T-helper 1 cell treated with Interleukin-12 subunit alpha and Interleukin-12 subunit beta and Interleukin-4 antibody, amounts not matched to agents 30 ng/mL and 1 ng/mL, for 36 hours (primary cell): ENCODE measurements around the gene TIFAB. TPM values are rescaled to one million over a fixed set of nuclear protein-coding genes. Genes with fewer than 3 reads are reported as not detected.

Experiments
- intact Hi-C: fragments of 100-400 bp; cut with micrococcal nuclease; formaldehyde crosslinking; loops from one replicate; pipeline ENCODE4 v1.15.1; 2024
- total RNA-seq: library from RNA; stranded (reverse); gene quantifications from 2 replicates; pipeline ENCODE4 v1.2.3, GENCODE V29; 2022

TIFAB gene
- total RNA-seq, 1 donor from 2014 or later: not detected

DNA sequence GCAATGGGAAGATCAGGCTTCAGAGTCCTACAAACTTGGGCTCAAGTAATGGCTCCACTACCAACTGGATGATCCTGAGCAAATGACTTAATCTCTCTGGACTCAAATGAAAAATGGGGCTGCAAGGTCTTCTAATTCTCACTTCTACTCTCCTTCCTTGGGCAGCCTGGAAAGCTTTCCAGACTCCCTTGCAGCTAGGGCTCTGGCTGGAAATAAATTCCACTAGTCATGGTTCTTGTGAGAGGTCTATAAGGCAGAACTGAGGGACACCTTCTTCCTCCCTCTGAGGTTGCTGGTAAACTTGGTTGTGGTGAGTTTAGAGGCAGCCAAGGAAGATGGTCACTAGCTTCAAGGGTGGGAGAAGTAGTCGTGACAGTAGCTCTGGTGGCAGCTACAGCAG, 23.6 kb downstream of the TIFAB start:
- intact Hi-C loops: loop anchor here (5.0 kb wide), 1 partner anchor 236 kb away; no protein-coding TSS in a partner anchor

DNA sequence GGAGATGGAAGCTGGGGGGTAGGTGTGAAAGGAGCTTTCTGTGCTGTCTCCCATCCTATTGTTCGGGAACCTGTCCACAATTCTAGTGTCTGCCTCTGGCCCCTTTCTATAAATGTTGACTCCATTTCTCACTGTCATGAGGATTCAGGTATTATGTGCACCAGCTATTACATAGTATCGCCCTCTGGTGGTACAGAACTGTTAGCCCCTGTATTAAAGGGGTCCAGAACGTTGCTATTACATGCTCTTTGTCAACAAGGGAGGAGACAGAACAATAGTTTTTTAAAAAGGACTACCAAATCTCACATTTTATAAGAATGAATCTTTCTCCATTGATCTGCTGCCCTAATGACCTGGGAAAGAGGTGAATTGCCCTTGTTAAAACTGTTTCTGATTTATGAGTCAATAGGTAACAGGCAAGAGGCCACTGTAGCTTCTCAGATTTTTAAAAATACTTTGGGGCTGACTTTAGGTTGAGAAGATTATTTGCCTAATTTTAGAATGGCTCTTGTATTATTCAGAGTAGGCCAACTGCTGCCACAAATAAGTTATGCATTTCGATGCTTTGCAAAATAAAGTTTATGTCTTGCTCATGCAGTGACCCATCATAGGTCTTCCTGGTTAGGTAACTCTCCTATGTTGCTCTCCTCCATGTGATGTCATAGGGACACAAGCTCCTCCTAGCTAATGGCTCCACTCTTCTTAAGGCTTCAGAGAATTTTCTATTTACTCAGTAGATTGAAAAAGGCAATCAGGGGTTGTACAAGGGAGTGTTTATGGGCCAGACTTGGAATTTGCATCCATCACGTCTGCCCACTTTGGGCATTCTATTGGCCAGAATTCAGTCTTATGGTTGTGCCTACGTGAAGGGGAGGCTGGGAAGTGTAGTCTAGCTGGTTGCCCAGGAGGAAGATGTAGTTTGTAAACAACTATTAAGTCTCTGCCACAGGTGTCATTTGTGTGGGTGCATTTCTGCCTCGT, 25.8 kb downstream of the TIFAB start:
- intact Hi-C loops: loop anchor here (1.0 to 5.0 kb wide), 4 partner anchors 27 to 234 kb away; partner anchors contain the start of gene MACROH2A1

DNA sequence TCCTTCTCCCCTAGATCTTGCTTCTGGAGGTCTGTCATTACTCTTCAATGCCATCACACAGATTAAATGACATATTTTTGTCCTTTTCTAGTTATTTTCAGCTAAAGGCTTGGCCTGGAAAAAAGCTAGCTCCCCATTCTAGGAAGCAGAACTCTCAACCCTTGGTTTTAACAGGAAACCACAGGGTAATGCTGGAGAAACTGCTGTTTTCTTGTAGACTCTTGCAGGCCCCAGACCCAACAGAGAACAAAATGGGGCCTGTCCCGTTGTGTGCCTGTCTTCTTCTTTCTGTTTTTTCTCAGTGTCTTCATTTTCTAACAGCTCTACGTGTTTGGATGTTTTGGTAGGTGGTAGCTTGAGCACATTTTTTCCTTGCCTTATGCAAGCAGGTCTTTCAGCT, 26.5 kb downstream of the TIFAB start:
- intact Hi-C loops: loop anchor here (1.0 to 5.0 kb wide), 4 partner anchors 26 to 233 kb away; partner anchors contain the start of gene MACROH2A1

DNA sequence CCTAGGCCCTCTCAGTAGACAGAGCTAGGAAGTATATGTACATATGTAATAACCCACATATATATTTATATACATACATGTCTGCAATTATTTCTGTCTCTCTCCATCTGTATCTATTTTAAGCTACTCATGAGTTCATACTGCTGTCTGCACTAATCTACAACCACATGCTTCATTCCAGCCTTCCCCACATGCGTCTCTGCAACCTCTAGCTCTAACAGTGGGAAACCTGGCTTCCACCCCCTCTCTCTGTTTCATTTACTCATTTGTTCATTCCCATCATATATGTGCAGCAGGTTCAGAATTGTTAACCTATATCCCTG, 28.3 kb downstream of the TIFAB start:
- intact Hi-C loops: no loop called here

DNA sequence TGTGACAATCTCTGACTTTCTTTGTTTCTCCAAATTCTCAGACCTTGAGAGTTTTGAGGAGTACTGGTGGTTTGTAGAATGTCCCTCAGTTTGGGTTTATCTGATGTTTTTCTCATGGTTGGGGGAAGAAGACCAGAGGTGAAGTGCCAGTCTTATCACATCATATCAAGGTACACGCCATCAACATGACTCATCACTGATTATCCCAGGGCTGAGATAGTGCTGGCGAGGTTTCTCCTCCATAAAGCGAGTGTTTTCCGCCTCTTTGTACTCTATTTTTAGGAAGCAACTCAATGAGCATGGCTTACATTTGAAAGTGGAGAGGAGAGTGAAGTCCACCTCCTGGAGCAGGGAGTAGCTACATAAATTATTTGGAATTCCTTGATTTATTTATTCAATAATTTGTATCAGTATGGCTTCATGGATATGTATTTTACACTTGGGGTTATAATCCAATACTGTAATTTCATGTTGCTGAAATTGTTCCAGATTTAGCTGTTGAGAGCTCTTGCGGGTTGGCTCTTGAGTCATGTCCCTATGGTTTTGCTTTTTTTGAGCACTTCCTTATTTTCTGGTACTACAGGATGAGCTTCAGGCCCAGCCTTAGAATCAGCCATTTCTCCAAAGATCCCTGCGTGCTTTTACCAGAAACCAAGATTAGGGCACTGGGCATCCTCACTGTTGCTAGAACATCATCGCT, 28.9 kb downstream of the TIFAB start:
- intact Hi-C loops: no loop called here

DNA sequence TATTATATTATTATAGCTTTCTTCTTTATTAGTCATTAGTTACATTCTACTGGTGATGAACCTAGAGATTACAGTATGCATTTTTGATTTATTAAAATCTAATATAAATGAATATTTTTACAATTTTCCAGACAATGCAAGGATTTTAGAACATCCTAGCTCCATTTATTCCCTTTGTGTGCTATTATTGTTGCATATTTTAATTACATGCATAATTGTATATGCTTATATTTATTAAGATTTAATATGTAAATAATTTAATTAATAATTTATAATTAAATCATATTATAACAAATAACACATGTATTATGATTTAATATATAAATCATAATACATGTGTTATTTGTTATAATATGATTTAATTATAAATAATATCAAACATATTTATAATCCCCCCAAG, 29.7 kb downstream of the TIFAB start:
- intact Hi-C loops: no loop called here

DNA sequence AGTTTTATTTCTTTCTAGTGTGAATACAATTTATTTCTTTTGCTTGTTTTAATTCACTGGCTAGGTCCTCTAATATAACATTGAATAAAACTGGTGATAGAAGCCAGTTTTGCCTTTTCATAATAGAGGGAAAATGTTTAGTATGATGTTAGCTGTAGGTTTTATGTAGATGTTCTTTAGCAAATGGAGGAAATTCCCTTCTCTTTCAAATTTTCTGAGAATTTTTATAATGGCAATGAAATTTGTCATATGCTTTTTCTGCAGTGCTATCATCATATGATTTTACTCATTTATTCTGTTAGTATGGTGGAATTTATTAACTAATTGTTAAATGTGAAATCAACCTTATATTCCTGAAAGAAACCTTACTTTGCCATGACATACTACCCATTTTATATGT, 35.1 kb downstream of the TIFAB start:
- intact Hi-C loops: no loop called here

DNA sequence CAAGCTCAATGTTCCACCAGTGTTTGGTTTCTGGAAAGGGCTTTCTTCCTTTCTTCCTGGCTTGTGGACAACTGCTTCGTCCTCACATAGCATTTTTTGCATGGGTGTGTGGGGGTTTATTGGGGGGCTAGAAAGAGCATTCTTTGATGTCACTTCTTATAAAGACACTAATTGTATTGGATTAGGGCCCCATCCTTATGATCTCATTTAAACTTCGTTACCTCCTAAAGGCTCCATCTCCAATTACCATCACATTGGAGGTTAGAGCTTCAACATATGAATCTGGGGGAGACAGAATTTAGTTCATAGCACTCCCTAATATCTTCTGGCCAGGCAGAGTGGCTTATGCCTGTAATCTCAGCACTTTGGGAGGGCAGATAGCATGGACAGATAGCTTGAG, 47.1 kb downstream of the TIFAB start:
- intact Hi-C loops: no loop called here

DNA sequence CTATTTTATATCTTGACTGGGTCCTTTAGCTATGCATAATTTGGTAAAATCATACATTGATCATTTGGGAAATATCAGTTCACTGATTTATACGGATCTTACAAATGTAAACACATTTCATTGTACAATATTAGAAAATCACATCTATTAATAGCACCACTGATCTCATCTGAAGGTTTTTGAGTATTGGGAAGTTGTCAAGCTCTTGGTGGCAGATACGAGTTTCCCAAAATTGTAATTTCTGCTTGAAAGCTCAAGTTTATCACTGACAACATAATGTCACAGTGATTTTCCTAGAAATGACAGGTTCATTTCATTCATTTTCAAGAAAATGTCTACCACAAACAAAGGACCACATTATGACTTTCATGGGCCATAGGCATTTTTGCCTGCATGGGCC, 50.1 kb downstream of the TIFAB start:
- intact Hi-C loops: no loop called here

DNA sequence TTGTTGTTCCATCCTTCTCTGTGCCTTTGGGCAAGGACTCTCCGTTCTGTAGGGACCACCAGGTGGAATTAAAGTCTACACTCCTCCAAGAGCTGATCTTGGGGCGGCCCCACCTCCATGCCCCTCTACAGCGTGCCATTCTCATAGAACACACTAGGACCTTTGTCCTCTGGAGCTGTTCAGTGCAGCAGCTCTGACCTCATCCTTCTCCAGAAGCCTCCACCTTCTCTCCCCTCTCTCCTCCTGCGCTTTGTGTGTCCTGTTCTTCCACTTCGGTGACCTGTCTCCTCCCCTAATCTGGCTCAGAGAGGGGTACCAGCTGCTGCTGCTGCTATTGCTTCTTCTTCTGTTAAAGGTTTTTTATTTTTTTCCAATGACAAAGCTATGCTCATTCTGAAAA, 51.3 kb downstream of the TIFAB start:
- intact Hi-C loops: no loop called here

DNA sequence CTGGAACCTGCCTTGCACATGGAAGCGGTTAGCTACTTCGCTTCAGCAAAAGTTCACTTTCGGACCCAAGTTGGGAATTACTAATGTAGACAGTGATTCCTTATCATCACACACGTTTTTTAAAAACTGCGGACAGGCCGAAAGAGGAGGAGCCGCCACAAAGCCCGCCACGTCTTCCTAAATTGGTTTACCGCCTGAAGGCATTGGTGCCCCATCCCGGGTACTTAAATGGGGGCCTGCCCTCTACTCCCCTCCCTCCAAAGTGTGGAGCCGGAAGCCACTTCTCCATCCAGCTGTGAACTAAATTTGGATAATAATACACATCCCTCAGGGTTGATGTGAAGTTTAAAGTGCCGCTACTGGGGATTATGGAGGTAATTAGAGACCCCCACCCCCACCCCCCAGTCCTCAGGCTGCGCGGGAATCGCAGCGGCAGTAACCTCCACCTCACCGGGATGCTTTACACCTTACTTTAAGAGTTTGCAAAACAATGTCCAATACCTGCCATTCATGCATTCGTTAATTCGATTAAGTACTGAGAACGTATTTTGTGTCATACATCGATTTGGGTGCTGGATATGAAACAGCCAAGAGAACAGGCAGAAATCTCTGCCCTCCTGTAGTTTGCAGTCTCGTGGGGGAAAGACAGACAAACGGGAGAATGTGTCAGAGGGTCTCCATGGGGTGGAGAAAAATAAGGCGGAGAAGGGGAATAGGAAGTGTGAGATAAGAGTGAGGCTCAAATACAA, 52.2 kb downstream of the TIFAB start:
- intact Hi-C loops: loop anchor here (1.0 to 10.0 kb wide), 4 partner anchors 26 to 1035 kb away; partner anchors contain the start of genes CAMLG and CDKL3

DNA sequence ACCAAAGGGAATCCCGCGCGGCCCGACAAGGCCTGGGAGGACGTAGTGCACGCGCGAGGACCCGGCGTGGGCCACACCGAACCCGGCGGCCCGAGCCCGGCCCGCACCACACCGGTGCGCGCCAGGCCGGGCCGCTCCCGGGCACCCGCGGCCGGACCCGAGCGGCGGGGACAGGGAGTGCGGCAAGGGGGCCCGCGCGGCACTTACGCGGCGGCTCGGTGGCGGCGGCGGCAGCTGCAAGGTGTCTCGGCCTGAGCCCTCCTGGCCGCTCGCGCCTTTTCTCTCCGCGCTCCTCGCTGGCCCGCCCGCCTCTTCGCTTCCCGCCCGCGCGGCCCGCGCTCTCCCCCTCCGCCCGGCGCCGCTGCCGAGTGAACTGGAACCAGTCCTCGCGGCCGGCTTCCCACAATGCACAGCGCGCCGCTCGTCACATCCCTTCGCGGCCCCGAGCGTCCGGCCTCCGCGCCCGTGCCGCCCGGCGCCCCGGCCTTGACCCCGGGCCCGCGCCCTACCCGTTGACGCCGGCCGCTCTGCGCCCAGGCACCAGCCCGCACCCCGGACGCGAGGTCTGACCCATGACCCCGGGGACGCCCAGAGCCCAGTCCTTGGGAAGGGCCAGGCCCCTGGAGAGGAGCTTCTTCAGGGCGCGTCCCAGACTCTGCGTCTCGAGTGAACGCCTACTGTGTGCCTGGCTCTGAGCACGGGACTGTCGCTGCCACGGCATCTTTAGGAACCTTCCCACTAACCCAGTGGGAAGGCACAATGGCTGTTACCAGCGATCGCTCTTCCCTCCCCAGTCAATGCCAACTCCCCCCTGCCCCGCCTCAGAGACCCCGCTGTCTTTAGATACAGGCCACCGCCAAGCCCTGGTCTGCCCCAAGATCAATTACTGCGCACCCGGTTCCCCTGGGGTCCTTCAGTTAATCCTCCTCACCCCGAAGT, 53.0 kb downstream of the TIFAB start, which contains the start of gene MACROH2A1:
TSS of gene MACROH2A1 (minus strand) at position 377 of the 939 bp plus-strand sequence. CDS start 10,138 bp downstream, outside the sequence.
- intact Hi-C loops: loop anchor here (1.0 to 10.0 kb wide), 5 partner anchors 26 to 1034 kb away; partner anchors contain the start of genes CAMLG and CDKL3

DNA sequence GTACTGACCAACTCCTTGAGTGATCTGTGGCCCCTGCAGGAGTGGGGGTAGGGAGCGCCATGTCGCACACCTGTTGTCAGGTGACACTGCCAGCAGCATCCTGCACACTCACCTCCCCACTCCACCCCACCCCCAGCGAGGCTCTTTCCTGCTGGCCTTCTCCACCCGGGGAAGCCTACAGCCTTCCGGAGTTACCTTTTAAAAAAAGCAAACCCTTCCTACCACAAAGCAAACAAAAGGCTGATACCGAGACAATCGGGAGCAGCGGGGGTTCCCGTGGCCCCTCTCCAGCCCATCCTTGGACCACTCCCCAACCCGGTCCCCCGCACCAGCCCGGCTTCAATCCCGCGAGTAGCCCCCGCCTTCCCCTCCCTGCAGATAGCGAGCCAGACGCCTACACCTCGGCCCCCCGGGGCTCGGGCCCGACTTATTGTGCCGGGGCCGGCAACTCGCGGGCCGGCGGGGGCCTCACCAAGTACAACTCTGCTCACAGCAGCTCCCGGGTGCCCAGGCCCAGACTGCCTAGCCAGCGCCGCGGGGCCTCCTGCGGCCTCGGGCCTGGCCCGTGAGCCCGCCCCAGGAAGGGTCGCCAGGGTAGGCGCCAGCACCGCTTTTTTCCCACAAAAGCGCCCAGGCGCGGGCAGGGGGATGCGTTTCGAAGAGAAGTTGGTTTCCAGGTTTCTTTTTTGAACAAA, 53.8 kb downstream of the TIFAB start:
- intact Hi-C loops: loop anchor here (1.0 to 10.0 kb wide), 4 partner anchors 25 to 1034 kb away; partner anchors contain the start of genes CAMLG and CDKL3

Other genes with a start within 250 kb of the TIFAB start
- gene MACROH2A1, start 53.1 kb downstream of the TIFAB start, total RNA-seq: 304 and 306 TPM in 2 replicates
- not detected in 2 replicates for gene DCANP1, start 5.0 kb downstream of the TIFAB start, total RNA-seq
- not detected in 2 replicates for gene NEUROG1, start 83.6 kb upstream of the TIFAB start, total RNA-seq
- gene CXCL14, start 126.6 kb upstream of the TIFAB start, total RNA-seq: not detected in 2 replicates